WTC11 (cell line): ENCODE data around the gene CORO2B. TPM values are rescaled to one million over a fixed set of nuclear protein-coding genes. Genes with fewer than 3 reads are reported as not detected.

Experiments
- ATAC-seq: fragments of 200-7000 bp; cut with Tn5 transposase; 2 replicates; pipeline ENCODE4 v1.10.0; 2021; ENCODE audit warnings: mild to moderate bottlenecking, moderate library complexity
- CTCF ChIA-PET: fragments of 300-600 bp; sonication (Branson Sonifier 250); formaldehyde crosslinking; loops from one replicate; lab custom pipeline; 2021; ENCODE audit warnings: antibody characterized with exemption; lab: Charles Lee
- POLR2A ChIA-PET: fragments of 350-600 bp; sonication (Branson Sonifier 250); formaldehyde crosslinking; loops from one replicate; lab custom pipeline; 2021; ENCODE audit warnings: antibody characterized with exemption; lab: Charles Lee
- DNase-seq: peaks from one replicate; pipeline ENCODE4 v3.0.0; 2021; ENCODE audit warnings: low spot score
- H3K27ac Mint-ChIP-seq: 2 replicates; pipeline ENCODE4 v1.8.0; 2021; ENCODE audit warnings: mixed read lengths
- H3K27me3 Mint-ChIP-seq: 2 replicates; pipeline ENCODE4 v1.8.0; 2021; ENCODE audit warnings: low read depth, mild to moderate bottlenecking, moderate library complexity, mixed read lengths
- H3K36me3 Mint-ChIP-seq: 2 replicates; pipeline ENCODE4 v1.8.0; 2021; ENCODE audit warnings: mixed read lengths
- H3K4me1 Mint-ChIP-seq: 2 replicates; pipeline ENCODE4 v1.8.0; 2022; ENCODE audit warnings: mixed read lengths
- H3K4me3 Mint-ChIP-seq: 2 replicates; pipeline ENCODE4 v1.8.0; 2021; ENCODE audit warnings: mild to moderate bottlenecking, moderate library complexity, mixed read lengths
- H3K9me3 Mint-ChIP-seq: 2 replicates; pipeline ENCODE4 v1.8.0; 2021; ENCODE audit warnings: mixed read lengths
- JAZF1 ChIP-seq: fragments of 250-450 bp; sonication (Bioruptor Pico); IDR thresholded peaks from 2 replicates; pipeline ENCODE4 v1.9.0; 2021; ENCODE audit warnings: moderate library complexity, mild to moderate bottlenecking, inconsistent platforms
- NFATC4 ChIP-seq: fragments of 250-450 bp; sonication (Bioruptor Pico); IDR thresholded peaks from 2 replicates; pipeline ENCODE4 v1.9.0; 2021; ENCODE audit warnings: mild to moderate bottlenecking
- NR1H2 ChIP-seq: sonication (generic); formaldehyde crosslinking; IDR thresholded peaks from 2 replicates; pipeline ENCODE4 v1.9.0; 2021; ENCODE audit warnings: mild to moderate bottlenecking, moderate library complexity, missing genetic modification reagents
- NR2C2 ChIP-seq: sonication (generic); formaldehyde crosslinking; IDR thresholded peaks from 2 replicates; pipeline ENCODE4 v1.8.0; 2022; ENCODE audit warnings: mild to moderate bottlenecking, missing genetic modification reagents
- NR3C1 ChIP-seq: sonication (generic); formaldehyde crosslinking; conservative IDR thresholded peaks from 2 replicates; pipeline ENCODE4 v1.8.1; 2023; ENCODE audit warnings: low read depth, mild to moderate bottlenecking, missing genetic modification reagents
- SMAD3 ChIP-seq: sonication (generic); formaldehyde crosslinking; IDR thresholded peaks from 2 replicates; pipeline ENCODE4 v1.8.0; 2022; ENCODE audit warnings: missing genetic modification reagents, mild to moderate bottlenecking, borderline replicate concordance
- TCF7 ChIP-seq: sonication (generic); formaldehyde crosslinking; IDR thresholded peaks from 2 replicates; pipeline ENCODE4 v1.8.0; 2022; ENCODE audit warnings: mild to moderate bottlenecking, low read depth, missing genetic modification reagents, moderate library complexity
- TP53 ChIP-seq: sonication (generic); formaldehyde crosslinking; IDR thresholded peaks from 2 replicates; pipeline ENCODE4 v1.8.1; 2023; ENCODE audit warnings: mild to moderate bottlenecking, missing genetic modification reagents
- ZBTB21 ChIP-seq: sonication (generic); formaldehyde crosslinking; IDR thresholded peaks from 2 replicates; pipeline ENCODE4 v1.8.1; 2023; ENCODE audit warnings: mild to moderate bottlenecking, missing genetic modification reagents, borderline replicate concordance
- ZNF423 ChIP-seq: fragments of 250-450 bp; sonication (Bioruptor Pico); IDR thresholded peaks from 2 replicates; pipeline ENCODE4 v2.1.2; 2022; ENCODE audit warnings: mild to moderate bottlenecking, moderate library complexity
- total RNA-seq: library from RNA; stranded (reverse); gene quantifications from 3 replicates; pipeline ENCODE4 v1.2.3, GENCODE V29; 2021
- TF ChIP-seq, protein P1 (sequence below): sonication (generic); formaldehyde crosslinking; IDR thresholded peaks from 2 replicates; pipeline ENCODE4 v1.8.1; 2023; ENCODE audit warnings: mild to moderate bottlenecking, missing genetic modification reagents, moderate library complexity
- TF ChIP-seq, protein P2 (sequence below): sonication (generic); formaldehyde crosslinking; IDR thresholded peaks from 2 replicates; pipeline ENCODE4 v1.8.0; 2022; ENCODE audit warnings: mild to moderate bottlenecking, missing genetic modification reagents
- TF ChIP-seq, protein P3 (sequence below): sonication (generic); formaldehyde crosslinking; IDR thresholded peaks from 2 replicates; pipeline ENCODE4 v1.8.1; 2023; ENCODE audit warnings: mild to moderate bottlenecking, missing genetic modification reagents, borderline replicate concordance
- TF ChIP-seq, protein P4 (sequence below): fragments of 250-450 bp; sonication (Bioruptor Pico); conservative IDR thresholded peaks from 2 replicates; pipeline ENCODE4 v1.9.0; 2021; ENCODE audit warnings: mild to moderate bottlenecking

CORO2B gene
- total RNA-seq, 1 experiment from 2014 or later, result 4.9 TPM

DNA sequence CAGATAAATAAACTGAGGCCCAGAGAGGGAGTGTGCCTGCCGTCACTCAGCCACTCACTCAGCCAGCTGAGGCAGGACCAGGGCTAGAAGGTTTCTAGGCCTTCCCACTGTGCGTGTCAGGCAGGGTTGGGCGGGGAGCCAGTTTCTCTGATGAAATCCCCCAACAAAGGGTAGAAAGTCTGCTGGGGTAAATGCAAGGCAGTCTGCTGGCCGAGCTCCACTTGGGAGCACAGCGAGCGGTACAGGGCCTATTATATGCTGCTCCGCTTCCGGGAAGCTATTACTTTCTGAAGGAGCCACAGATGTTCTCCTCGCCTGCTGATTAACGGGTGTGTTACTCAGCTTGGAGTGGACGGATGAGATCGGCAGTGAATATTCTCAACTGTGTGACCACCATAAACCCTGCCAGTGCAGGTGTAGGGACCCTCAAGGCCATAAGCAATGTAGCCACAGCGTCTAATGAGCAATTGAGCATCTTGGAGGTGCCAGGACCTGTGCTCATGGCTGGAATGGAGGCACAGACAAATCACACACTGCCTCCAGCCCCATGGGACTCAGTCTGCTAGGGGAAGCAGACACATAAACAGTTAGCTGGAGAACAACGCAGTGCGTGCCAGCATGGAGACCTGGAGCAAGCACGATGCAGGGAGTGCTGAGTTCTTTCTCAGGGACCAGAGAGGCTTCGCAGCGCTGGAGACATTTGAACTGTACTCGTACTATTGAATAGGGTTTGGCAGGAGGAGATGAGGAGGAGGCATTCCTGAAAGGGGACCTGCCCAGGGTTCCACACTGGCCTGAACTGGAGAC, 42.1 kb downstream of the CORO2B start (continued):
- TF ChIP-seq, protein P1, sequence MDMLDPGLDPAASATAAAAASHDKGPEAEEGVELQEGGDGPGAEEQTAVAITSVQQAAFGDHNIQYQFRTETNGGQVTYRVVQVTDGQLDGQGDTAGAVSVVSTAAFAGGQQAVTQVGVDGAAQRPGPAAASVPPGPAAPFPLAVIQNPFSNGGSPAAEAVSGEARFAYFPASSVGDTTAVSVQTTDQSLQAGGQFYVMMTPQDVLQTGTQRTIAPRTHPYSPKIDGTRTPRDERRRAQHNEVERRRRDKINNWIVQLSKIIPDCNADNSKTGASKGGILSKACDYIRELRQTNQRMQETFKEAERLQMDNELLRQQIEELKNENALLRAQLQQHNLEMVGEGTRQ (CRISPR knock-in tag), result no peak
- TF ChIP-seq, protein P2, sequence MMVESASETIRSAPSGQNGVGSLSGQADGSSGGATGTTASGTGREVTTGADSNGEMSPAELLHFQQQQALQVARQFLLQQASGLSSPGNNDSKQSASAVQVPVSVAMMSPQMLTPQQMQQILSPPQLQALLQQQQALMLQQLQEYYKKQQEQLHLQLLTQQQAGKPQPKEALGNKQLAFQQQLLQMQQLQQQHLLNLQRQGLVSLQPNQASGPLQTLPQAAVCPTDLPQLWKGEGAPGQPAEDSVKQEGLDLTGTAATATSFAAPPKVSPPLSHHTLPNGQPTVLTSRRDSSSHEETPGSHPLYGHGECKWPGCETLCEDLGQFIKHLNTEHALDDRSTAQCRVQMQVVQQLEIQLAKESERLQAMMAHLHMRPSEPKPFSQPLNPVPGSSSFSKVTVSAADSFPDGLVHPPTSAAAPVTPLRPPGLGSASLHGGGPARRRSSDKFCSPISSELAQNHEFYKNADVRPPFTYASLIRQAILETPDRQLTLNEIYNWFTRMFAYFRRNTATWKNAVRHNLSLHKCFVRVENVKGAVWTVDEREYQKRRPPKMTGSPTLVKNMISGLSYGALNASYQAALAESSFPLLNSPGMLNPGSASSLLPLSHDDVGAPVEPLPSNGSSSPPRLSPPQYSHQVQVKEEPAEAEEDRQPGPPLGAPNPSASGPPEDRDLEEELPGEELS, result no peak

DNA sequence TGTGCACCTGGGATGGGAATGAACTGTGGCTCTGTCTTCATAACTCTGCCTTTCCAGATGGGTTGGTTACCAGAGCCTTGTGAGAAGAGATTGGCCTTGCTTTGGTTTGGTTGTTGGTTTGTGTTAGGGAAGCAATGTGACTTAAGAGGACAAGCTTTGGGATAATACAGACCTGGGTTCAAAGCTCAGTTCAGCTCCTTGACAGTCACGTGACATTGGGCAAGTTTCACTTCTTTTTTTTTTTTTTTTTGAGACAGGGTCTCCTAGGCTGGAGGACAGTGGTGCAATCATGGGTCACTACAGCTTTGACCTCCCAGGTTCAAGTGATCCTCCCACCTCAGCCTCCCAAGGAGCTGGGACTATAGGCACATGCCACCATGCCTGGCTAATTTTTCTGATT, 42.7 kb downstream of the CORO2B start:
- Mint-ChIP-seq H3K4me1 (peaks cover 21% of the 10 kb centered on the region), H3K36me3 (no peaks in the 10 kb centered on the region), H3K4me3 (no peak overlapping the region), H3K27me3 (no peaks in the 10 kb centered on the region), H3K9me3 (no peaks in the 10 kb centered on the region), H3K27ac (no peak overlapping the region)
- ATAC-seq (no peak), DNase-seq (no peak)
- POLR2A ChIA-PET, result no interaction called here
- TF ChIP-seq ZBTB21 (CRISPR knock-in tag), result no peak
- CTCF ChIA-PET, result interaction anchor here (0.8 to 1.5 kb wide), 4 partner anchors 9 to 52 kb away, joined by 3 to 6 read pairs (median 4); no protein-coding TSS in a partner anchor

DNA sequence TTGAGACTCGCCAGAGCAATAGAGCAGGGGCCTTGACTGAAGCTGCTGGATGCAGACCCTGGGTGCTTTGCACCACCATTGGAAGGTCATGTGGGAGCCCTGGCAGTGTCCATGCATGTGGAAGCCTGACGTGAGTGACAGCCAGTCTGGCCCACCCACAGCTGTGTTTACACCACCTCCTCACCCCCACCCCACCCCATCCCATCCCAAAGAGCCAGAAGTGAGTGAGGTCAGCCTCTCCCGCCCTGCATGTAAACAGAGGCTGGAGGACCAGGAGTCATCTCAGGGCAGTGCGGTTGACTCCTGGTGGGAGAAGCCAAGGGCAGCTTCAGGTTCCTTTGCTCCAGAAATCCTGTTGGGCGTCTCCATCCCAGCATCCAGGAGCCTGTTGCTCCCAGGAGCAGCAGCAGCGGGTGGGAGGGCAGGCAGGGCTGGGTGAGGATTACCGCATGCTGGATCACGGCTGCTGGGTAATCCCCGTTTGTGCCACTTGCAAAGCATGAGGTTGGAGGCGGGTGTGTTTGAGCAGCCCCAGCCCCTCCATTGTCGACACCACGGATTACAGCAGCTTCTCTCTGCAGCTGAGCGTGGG, 44.6 kb downstream of the CORO2B start:
- TF ChIP-seq NR2C2 (CRISPR knock-in tag) (no peak), TP53 (CRISPR knock-in tag) (no peak), NR3C1 (CRISPR knock-in tag) (no peak), ZNF423 (CRISPR knock-in tag) (no peak), TCF7 (CRISPR knock-in tag) (no peak), NFATC4 (CRISPR knock-in tag) (no peak), SMAD3 (CRISPR knock-in tag) (no peak), JAZF1 (CRISPR knock-in tag) (no peak), NR1H2 (no peak)
- TF ChIP-seq, protein P3, sequence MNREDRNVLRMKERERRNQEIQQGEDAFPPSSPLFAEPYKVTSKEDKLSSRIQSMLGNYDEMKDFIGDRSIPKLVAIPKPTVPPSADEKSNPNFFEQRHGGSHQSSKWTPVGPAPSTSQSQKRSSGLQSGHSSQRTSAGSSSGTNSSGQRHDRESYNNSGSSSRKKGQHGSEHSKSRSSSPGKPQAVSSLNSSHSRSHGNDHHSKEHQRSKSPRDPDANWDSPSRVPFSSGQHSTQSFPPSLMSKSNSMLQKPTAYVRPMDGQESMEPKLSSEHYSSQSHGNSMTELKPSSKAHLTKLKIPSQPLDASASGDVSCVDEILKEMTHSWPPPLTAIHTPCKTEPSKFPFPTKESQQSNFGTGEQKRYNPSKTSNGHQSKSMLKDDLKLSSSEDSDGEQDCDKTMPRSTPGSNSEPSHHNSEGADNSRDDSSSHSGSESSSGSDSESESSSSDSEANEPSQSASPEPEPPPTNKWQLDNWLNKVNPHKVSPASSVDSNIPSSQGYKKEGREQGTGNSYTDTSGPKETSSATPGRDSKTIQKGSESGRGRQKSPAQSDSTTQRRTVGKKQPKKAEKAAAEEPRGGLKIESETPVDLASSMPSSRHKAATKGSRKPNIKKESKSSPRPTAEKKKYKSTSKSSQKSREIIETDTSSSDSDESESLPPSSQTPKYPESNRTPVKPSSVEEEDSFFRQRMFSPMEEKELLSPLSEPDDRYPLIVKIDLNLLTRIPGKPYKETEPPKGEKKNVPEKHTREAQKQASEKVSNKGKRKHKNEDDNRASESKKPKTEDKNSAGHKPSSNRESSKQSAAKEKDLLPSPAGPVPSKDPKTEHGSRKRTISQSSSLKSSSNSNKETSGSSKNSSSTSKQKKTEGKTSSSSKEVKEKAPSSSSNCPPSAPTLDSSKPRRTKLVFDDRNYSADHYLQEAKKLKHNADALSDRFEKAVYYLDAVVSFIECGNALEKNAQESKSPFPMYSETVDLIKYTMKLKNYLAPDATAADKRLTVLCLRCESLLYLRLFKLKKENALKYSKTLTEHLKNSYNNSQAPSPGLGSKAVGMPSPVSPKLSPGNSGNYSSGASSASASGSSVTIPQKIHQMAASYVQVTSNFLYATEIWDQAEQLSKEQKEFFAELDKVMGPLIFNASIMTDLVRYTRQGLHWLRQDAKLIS, result no peak
- TF ChIP-seq, protein P4, sequence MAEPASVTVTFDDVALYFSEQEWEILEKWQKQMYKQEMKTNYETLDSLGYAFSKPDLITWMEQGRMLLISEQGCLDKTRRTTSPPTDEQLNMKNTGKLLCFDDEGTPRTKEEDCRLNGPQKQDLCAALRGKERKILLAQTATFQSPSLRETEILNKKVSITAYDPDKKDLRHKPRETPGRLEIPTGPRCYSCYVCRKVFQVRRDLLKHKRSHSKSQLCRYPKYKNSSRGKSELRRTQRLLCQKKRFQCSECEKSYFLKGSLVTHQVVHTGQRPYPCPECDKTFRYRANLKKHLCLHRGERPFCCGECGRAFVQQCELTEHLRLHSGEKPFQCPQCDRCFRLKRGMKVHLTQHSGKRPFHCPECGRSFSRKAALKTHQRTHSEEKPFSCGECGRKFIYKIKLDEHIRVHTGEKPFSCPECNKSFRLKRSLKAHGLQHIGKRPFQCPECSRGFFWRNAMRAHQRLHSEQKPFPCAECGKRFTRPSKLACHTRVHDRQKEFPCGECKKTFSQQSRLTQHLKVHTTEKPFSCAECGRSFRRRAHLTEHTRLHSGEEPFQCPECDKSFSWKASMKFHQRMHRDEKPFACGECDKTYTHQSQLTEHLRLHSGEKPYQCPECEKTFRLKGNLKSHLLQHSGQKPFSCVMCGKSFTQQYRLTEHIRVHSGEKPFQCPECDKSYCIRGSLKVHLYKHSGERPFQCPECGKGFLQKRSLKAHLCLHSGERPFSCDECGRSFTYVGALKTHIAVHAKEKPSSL (CRISPR knock-in tag), result no peak
- no peaks in the 10 kb centered on the region for H3K36me3 Mint-ChIP-seq
- no peaks in the 10 kb centered on the region for H3K9me3 Mint-ChIP-seq
- H3K27ac Mint-ChIP-seq, result no peak overlapping the region
- ChIA-PET CTCF (interaction anchor here (1.4 to 6.0 kb wide), 3 partner anchors 23 to 50 kb away, joined by 3 to 26 read pairs (median 4); no protein-coding TSS in a partner anchor), POLR2A (no interaction called here)
- H3K4me1 Mint-ChIP-seq, result peaks cover 24% of the 10 kb centered on the region
- no peak for DNase-seq
- H3K27me3 Mint-ChIP-seq, result no peaks in the 10 kb centered on the region
- H3K4me3 Mint-ChIP-seq, result no peak overlapping the region
- ATAC-seq, result no peak
